Mucosa of descending colon (tissue), 3 donors: ENCODE data around the gene ARHGAP18. TPM values are rescaled to one million over a fixed set of nuclear protein-coding genes. Genes with fewer than 3 reads are reported as not detected.

Experiments
- ATAC-seq: fragments of 200-7000 bp; cut with Tn5 transposase; one replicate; pipeline ENCODE4 v1.9.1; 2020; ENCODE audit warnings: mild to moderate bottlenecking, moderate library complexity
- DNase-seq, 3 donors: peaks; one replicate each; pipeline ENCODE4 v3.0.0-alpha.2; 2020
- H3K36me3 ChIP-seq: fragments of 200-600 bp; one replicate; pipeline ENCODE4 v1.8.0; 2021; ENCODE audit warnings: low read depth, mild to moderate bottlenecking
- H3K4me1 ChIP-seq: fragments of 200-600 bp; one replicate; pipeline ENCODE4 v1.8.0; 2021; ENCODE audit warnings: low read depth, mild to moderate bottlenecking
- H3K4me3 ChIP-seq: fragments of 200-600 bp; one replicate; pipeline ENCODE4 v1.8.0; 2021; ENCODE audit warnings: mild to moderate bottlenecking
- H3K9me3 ChIP-seq: fragments of 200-600 bp; one replicate; pipeline ENCODE4 v1.8.0; 2021; ENCODE audit warnings: mild to moderate bottlenecking
- intact Hi-C, 2 donors: fragments of 100-400 bp; cut with DNase I in 1 of 2; cut with micrococcal nuclease in 1 of 2; formaldehyde crosslinking; loops; one replicate each; pipeline versions ENCODE4 v1.11.0 to v1.11.1; 2022; cut with DNase I, micrococcal nuclease
- total RNA-seq, 3 donors: library from RNA; stranded (reverse); fragmentation: NEBNext Ultra II Directional in 2 of 3; extraction: Animal tissue kit (Norgen Biotek cat#: 25700) in 2 of 3; gene quantifications; one replicate each; pipeline versions ENCODE4 v1.2.1 to v1.2.4, GENCODE V29; 2021 to 2023
- TF ChIP-seq, protein P1 (sequence below): fragments of 200-600 bp; IDR thresholded peaks from one replicate; pipeline ENCODE4 v1.8.0; 2022; ENCODE audit warnings: antibody characterized with exemption, mild to moderate bottlenecking
- donor health status: DM: no; HTN: no; CAD: no; lungs with moderate emphysema.
- donor health status: DM: no; HTN: no; CAD: no.
- donor health status: DM: no; HTN: yes; CAD: no.

Gene ARHGAP18
- total RNA-seq, 3 donors from 2014 or later: 17.6 to 24.3 (median 20.1) TPM

DNA sequence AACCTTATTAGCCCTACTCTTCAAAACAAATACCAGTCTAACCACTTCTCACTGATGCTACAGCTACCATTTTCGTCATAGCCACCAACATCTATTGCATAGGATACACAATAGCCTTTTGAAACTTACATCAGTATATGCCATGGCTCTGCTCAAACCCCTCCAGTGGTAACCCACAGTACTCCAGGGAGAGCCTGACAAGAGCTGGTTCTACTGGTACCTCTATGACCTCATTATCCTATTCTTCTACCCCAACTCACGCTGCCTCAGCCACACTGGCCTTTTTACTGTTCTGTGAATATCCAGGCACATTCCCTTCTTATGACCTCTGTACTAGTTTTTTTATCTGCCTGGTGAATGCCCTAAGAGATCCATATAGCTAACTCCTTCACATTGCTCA is 157.6 kb downstream of the ARHGAP18 start:
- ATAC-seq: no peak
- H3K4me1 ChIP-seq: no peaks in the 10 kb centered on the region
- no peak for DNase-seq
- TF ChIP-seq, protein P1, sequence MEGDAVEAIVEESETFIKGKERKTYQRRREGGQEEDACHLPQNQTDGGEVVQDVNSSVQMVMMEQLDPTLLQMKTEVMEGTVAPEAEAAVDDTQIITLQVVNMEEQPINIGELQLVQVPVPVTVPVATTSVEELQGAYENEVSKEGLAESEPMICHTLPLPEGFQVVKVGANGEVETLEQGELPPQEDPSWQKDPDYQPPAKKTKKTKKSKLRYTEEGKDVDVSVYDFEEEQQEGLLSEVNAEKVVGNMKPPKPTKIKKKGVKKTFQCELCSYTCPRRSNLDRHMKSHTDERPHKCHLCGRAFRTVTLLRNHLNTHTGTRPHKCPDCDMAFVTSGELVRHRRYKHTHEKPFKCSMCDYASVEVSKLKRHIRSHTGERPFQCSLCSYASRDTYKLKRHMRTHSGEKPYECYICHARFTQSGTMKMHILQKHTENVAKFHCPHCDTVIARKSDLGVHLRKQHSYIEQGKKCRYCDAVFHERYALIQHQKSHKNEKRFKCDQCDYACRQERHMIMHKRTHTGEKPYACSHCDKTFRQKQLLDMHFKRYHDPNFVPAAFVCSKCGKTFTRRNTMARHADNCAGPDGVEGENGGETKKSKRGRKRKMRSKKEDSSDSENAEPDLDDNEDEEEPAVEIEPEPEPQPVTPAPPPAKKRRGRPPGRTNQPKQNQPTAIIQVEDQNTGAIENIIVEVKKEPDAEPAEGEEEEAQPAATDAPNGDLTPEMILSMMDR: no peak
- H3K9me3 ChIP-seq: no peaks in the 10 kb centered on the region
- H3K36me3 ChIP-seq: no peaks in the 10 kb centered on the region
- intact Hi-C loops: no loop called here
- no peak overlapping the region for H3K4me3 ChIP-seq

DNA sequence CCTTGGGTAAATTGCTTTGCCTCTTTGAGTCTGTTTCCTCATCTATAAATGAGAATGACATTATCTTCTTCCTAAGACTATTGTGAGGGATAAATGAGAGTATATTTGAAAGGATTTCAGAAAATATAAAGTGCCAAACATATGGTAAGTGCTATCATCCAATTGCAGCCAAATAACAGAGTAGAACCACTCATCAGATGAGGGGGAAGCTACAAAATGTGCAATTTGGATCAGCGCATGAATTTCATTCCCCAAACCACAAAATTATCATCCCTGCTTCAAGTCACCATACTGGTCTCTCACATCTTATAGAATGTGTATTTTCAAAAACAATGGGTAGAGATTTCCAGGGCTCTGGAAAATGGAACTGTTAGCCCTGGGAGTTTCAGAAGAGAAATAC is 158.5 kb downstream of the ARHGAP18 start:
- ATAC-seq (no peak), DNase-seq (no peak)
- no peak overlapping the region for H3K4me3 ChIP-seq
- H3K4me1 ChIP-seq: no peaks in the 10 kb centered on the region
- intact Hi-C loops: no loop called here
- TF ChIP-seq, protein P1: no peak
- H3K9me3 ChIP-seq: no peaks in the 10 kb centered on the region
- H3K36me3 ChIP-seq: no peaks in the 10 kb centered on the region

DNA sequence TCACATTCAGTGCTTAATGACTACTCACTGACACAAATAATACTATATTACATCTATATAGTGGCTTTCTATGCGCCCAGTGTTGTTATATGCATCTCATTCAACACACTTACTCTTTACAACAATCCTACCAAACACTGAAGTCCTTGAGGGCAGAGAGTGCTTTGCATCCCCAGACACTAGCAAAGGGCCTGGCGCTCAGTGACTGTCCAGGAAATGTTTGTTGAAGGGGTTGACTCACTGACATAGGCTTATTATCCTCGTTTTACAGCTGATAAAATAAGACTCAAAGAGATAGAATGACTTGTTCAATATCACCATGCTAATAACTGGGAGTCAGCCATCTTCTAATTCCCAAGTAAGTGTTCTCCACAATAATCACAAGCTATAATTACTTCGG is 163.3 kb downstream of the ARHGAP18 start:
- intact Hi-C loops: no loop called here
- Histone ChIP-seq H3K4me3 (no peak overlapping the region), H3K4me1 (no peaks in the 10 kb centered on the region), H3K9me3 (no peaks in the 10 kb centered on the region), H3K36me3 (no peaks in the 10 kb centered on the region)
- ATAC-seq: no peak
- TF ChIP-seq, protein P1: no peak
- no peak for DNase-seq

DNA sequence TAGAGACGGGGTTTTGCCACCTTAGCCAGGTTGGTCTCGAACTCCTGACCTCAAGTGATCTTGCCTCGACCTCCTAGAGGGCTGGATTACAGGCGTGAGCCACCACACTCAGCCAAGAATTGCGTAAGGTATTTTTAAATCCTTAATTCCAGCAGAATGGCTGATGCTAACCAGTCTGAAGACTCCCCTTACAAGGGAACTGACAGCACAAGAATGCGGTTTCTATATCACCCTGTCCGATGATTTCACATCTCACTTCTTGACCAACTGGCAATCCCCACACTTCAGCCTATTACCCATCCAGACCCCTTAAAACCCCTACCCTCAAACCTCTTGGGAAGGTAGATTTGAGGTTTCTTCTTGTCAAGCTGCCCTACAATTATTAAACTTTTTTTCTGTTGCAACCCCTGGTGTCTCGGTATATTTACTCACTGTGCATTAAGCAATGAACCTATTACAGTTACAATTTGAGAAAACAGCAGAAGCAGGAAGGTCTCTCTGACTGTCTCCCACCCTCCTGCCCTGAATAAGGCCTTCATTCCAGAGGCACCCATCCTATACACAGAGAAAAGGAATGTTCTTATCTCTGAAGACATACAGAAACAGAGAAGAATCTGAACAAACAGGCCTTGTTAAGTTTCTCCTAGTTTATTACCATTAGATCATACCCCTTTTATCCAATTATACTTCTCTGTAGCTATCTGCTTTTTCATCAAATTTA is 164.9 kb downstream of the ARHGAP18 start:
- H3K9me3 ChIP-seq: no peaks in the 10 kb centered on the region
- TF ChIP-seq, protein P1: no peak
- H3K4me3 ChIP-seq: no peak overlapping the region
- intact Hi-C loops: no loop called here
- H3K4me1 ChIP-seq: no peaks in the 10 kb centered on the region
- DNase-seq: no peak
- ATAC-seq: no peak
- H3K36me3 ChIP-seq: no peaks in the 10 kb centered on the region

DNA sequence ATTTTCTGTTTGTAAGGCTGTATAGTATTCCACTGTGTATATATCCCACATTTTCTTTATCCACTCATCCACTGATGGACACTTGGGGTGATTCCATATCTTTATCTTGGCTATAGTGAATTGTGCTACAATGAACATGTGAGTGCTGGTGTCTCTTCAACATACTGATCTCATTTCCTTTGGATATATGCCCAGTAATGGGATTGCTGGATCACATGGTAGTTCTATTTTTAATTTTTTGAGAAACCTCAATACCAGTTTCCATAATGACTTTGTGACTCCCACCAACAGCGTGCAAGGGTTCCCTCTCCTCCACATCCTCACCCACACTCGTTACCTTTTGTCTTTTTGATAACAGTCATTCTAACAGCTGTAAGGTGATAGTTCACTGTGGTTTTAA is 166.0 kb downstream of the ARHGAP18 start:
- no peaks in the 10 kb centered on the region for H3K9me3 ChIP-seq

More for the DNA sequence above, 166.0 kb downstream of the ARHGAP18 start:
- ATAC-seq: no peak
- Histone ChIP-seq H3K4me3 (no peak overlapping the region), H3K4me1 (no peaks in the 10 kb centered on the region), H3K36me3 (no peaks in the 10 kb centered on the region)
- intact Hi-C loops: no loop called here
- TF ChIP-seq, protein P1: no peak
- DNase-seq: no peak
